Measurements from ENCODE around the gene HIPK1.
"Not testable (repeated sequence)": the region's sequence is repeated elsewhere in the genome, so short reads cannot be mapped to it uniquely, and the experiment has no call there.

Gene HIPK1

GRCh38 chr1:114006825-114007224 is 77.7 kb downstream of the HIPK1 start:
- not testable (repeated sequence) for DNase-seq (ENCODE audit: extremely low read depth in 1 of 2, low read depth in 1 of 2)

- DNase-seq (ENCODE audit: extremely low read depth in 1 of 2, low read depth in 1 of 2): no peak
These were observed 79.4 kb downstream of the HIPK1 start for GRCh38 chr1:114008480-114008941.

GRCh38 chr1:114008993-114009392 is 79.9 kb downstream of the HIPK1 start:
- DNase-seq (ENCODE audit: extremely low read depth in 1 of 2, low read depth in 1 of 2): no peak

- DNase-seq (ENCODE audit: extremely low read depth in 1 of 2, low read depth in 1 of 2): no peak
These were observed 80.3 kb downstream of the HIPK1 start for GRCh38 chr1:114009393-114009792.

GRCh38 chr1:114010433-114011184 is 81.5 kb downstream of the HIPK1 start:
- no peak for DNase-seq (ENCODE audit: extremely low read depth in 1 of 2, low read depth in 1 of 2)

GRCh38 chr1:114011796-114012195 is 82.7 kb downstream of the HIPK1 start:
- DNase-seq (ENCODE audit: extremely low read depth in 1 of 2, low read depth in 1 of 2): no peak

GRCh38 chr1:114015075-114015474 is 86.0 kb downstream of the HIPK1 start:
- DNase-seq (ENCODE audit: extremely low read depth in 1 of 2, low read depth in 1 of 2): no peak

- DNase-seq (ENCODE audit: extremely low read depth in 1 of 2, low read depth in 1 of 2): not testable (repeated sequence)
These were observed 90.6 kb downstream of the HIPK1 start for GRCh38 chr1:114019724-114020123.

GRCh38 chr1:114021665-114022099 is 92.6 kb downstream of the HIPK1 start:
- DNase-seq (ENCODE audit: extremely low read depth in 1 of 2, low read depth in 1 of 2): no peak

GRCh38 chr1:114022877-114023276 is 93.8 kb downstream of the HIPK1 start:
- no peak for DNase-seq (ENCODE audit: extremely low read depth in 1 of 2, low read depth in 1 of 2)

GRCh38 chr1:114023377-114023776 is 94.3 kb downstream of the HIPK1 start:
- no peak for DNase-seq (ENCODE audit: extremely low read depth in 1 of 2, low read depth in 1 of 2)

GRCh38 chr1:114024049-114024448 is 94.9 kb downstream of the HIPK1 start:
- DNase-seq (ENCODE audit: extremely low read depth in 1 of 2, low read depth in 1 of 2): no peak

GRCh38 chr1:114025609-114026401 is 96.7 kb downstream of the HIPK1 start:
- DNase-seq (ENCODE audit: extremely low read depth in 1 of 2, low read depth in 1 of 2): no peak

GRCh38 chr1:114026797-114027196 is 97.7 kb downstream of the HIPK1 start:
- DNase-seq (ENCODE audit: extremely low read depth in 1 of 2, low read depth in 1 of 2): no peak

Data from stimulated activated CD8-positive, alpha-beta memory T cell treated with anti-CD3 and anti-CD28 coated beads, Interleukin-7, amount 100 ng/mL, for 48 hours (primary cell).